COLO829 (cell line): ENCODE measurements around the gene TPST2.
"Not testable (repeated sequence)": the region's sequence is repeated elsewhere in the genome, so short reads cannot be mapped to it uniquely, and the experiment has no call there.

ENCODE experiments used
- DNase-seq: peaks from one replicate; pipeline ENCODE4 v3.0.0; 2012; ENCODE audit warnings: low spot score

Gene TPST2

DNA sequence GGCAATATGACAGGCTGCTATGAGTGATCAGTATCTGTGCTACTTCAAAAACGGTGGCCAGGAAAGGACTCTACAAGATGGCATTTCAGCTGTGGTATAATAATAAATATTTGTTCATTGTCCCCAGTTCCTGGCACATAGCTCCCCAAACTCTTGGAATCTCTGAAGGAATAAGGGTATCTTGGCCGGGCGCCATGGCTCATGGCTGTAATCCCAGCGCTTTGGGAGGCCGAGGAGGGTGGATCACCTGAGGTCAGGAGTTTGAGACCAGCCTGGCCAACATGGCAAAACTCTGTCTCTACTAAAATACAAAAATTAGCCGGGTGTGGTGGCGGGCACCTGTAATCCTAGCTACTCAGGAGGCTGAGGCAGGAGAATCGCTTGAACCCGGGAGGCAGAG is 61.4 kb downstream of the TPST2 start:
- not testable (repeated sequence) for DNase-seq

DNA sequence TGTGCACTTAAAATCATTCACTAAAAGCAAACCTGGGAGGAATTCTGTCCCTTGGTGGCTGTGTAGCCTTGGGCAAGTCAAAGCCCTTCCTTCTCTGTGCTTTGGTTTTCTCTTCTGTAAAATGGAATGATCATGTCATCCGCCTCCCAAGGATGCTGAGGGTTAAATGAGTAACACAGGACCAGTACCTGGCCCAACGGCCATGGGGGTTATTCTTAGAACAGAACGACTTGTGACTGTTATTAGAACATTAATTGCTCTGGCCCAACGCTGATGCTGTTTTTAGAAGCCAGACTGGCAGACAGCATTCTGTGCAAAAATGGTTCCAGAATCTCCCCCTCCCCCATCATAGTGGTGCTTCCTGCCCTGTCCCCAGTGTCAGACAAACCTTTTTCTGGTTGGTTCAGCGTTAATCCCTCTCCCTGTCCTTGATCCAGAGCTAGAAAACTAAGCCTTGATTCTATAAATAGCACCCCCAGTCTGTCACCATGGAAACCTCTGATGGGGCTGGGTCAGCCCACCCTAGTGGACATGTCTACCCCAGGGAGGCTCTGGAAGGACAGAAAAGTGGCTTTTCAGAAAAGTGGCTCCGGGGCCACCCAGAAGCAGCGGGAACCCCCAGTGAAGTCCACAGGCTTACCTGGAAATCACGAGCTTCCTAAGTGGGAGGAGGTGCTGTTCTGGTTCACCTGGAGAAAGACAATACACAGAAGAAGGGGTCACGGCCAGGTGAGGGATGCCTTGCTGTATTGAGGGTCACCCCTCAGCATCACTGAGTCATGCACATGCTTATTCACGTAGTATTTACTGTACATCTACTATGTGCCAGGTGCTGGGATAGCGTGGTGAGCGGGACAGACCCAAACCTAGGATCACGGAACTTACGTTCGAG is 62.1 kb downstream of the TPST2 start:
- no peak for DNase-seq

DNA sequence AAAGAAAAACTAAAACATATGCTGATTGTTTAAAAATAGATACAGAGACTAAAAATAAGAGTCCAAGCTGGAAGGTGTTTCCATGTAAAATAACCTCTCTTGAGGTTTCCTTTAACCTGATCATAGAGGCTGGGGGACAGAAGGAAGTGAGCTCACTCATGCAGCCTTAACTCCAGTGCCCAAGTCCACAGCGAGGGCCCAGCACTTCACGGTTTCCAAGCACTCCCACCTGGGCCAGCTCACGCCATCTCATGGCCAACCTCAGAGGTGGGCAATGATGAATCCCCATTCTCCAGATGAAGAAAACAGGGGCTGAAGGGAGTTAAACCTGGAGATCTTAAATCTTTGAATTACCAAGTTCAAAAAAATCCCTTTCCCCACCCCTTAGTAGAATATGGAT is 62.8 kb downstream of the TPST2 start:
- DNase-seq: no peak

DNA sequence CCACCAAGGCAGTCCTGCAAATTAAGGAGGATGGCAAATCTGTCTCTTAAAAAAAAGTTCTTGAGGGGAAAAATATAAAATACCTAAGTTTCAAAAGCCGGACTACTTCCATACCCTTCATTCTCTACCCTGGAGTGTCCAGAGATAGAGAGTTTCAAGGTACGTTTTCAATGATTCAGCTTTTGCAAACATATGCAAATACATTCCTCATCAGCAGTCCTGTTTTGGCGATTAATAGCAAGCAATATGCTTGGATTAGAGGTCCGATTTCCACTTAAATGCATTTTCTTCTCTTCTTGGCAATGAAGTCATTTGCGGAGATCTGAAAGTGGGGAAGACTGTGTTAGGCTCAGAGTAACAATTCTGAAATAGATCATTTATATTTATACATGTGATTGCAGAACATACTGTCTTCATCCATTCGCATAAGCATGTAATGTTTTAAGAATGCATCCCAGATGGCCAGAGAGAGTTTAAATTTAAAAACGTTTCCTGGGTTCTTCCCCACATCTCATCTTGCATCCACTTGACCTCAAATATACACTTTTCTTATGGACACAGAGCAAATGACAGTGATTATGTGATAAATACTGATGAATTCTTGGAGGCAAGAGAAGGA is 63.9 kb downstream of the TPST2 start:
- DNase-seq: no peak

DNA sequence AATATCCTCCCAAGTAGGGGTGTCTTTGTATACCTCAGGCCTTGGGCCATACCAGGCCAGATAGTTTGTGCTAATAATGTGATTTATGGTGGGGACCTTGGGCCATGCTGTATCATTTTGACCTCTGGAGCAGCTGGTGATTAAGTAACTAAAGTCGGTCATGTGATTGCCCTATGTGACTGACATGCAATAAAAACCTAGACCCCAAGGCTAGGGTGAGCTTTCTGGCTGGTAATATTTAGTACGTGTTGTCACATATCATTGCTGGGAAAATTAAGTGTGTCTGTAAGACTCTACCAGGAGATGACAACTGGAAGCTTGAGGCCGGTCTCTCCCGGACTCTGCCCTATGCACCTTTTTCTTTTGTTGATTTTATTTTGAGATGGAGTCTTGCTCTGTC is 65.1 kb downstream of the TPST2 start:
- no peak for DNase-seq

DNA sequence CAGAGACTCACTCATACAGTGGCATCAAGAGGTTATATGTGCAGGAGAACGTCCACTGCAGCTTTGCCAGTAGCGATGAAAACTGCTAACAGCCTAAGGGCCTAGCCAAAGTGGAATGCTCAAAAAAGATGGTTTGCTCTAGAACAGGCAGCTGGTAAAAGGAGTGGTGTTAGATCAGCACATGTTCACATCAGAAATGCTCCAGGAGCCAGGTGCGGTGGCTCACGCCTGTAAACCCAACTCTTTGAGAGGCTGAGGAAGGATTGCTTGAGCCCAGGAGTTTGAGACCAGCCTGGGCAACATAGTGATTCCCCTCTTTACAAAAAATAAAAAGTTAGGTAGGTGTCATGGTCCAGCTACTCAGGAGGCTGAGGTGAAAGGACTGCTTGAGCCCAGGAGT is 67.3 kb downstream of the TPST2 start:
- DNase-seq: no peak

DNA sequence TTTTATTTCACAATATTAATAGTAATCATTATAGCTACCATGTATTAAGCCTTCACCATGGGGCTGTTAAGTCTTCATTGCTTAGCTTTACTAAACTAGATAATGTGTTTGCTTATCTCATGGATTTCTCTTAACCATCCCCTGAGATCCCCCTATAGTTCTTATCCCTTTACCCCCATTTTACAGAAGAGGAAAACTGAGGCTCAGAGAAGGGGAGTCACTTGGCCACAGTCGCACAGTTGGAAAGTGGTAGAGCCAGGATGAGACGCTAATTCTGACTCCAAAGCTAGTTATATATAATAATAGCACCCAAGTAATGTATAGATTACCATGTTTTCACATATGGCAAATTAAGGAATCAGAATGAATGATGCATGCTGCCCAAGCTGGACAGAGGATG is 67.9 kb downstream of the TPST2 start:
- DNase-seq: no peak

DNA sequence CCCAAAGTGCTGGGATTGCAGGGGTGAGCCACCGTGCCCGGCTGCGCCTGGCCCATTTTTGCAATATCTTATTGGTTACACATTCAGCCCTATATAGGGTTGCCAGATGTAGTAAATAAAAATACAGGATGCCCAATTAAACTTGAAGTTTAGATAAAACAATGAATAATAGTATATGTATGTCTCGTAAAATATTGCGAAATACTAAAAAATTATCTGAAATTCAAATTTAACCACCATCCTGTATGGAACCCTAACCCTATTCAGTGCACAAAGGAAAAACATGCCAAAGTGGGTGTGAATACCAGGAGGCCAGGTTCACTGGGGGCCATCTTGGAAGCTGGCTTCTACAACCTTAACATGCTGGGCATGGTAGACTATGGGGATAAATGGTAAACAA is 72.5 kb downstream of the TPST2 start:
- DNase-seq: no peak

DNA sequence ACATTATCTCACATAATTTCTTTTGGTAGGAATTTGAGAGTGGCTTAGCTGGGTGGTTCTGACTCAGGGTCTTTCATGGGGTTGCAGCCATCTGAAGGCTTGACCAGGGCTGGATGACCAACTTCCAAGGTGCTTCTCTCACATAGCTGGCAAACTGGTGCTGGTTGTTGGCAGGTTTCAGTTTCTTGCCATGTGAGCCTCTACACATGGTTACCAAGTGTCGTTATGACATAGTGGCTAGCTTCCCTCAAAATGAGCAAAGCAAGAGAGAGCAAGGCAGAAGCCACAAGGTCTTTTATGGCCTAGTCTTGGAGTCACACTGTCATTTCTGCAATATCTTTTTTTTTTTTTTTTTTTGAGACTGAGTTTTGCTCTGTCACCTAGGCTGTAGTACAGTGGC is 73.4 kb downstream of the TPST2 start:
- DNase-seq: no peak

DNA sequence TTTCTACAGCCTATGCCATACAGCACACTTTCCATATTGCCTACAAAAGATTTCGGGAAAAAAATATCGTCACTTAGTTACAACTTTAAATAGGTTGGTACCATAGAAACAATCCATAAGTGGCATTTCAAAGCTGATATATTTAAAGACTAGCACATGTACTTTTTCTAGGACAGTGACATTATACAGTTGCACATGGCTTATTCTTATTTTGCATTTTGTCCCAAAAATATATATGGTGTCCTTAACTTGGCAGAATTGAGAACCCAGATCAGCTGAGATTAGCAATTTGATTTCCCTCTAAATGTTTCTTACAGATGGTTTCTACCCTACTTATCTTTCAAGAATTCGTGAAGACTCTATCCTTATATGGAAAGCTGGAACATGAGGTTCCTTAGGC is 74.0 kb downstream of the TPST2 start:
- no peak for DNase-seq

DNA sequence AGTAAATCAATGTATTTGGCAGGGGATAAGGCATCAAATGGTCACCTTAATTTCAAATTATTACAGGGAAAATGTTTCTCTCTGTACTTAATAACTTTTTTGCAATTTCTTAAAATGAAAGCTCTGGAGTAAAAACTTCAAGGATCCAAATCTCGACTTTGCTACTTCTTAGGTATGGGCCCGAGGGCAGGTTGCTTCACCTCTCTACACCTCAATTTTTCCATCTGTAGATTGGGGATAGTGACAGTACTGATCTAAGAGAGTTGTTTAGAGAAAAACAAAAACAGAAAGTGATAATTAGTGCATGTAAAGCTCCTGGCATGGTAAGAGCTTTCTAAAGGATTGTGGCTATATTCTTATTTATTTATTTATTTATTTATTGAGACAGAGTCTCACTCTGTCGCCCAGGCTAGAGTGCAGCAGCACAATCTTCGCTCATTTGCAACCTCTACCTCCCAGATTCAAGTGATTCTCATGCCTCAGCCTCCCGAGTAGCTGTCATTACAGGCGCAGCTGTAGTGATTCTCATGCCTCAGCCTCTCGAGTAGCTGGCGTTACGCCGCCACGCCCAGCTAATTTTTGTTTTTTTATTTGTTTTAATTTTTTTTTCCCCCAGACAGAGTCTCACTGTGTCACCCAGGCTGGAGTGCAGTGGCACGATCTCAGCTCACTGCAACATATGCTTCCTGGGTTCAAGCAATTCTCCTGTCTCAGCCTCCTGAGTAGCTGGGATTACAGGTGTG is 75.3 kb downstream of the TPST2 start:
- DNase-seq: no peak

DNA sequence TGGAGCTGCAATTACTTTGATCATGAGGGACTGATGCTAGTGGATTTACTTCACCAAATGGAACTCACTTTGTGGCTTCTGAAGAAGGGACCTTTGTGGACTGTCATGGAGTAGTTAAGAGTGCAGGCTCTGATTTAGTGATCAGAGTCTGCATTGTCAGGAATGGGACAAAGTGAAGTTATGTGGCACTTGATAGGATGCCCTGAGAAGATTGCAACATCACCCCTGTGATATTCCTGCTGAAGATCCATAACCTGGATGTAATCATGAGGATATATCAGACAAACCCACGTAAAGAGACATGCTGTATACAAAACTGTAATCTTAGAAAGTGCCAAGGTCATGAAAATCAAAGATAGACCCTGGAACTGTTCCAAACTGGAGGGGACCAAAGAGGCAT is 76.1 kb downstream of the TPST2 start:
- no peak for DNase-seq

DNA sequence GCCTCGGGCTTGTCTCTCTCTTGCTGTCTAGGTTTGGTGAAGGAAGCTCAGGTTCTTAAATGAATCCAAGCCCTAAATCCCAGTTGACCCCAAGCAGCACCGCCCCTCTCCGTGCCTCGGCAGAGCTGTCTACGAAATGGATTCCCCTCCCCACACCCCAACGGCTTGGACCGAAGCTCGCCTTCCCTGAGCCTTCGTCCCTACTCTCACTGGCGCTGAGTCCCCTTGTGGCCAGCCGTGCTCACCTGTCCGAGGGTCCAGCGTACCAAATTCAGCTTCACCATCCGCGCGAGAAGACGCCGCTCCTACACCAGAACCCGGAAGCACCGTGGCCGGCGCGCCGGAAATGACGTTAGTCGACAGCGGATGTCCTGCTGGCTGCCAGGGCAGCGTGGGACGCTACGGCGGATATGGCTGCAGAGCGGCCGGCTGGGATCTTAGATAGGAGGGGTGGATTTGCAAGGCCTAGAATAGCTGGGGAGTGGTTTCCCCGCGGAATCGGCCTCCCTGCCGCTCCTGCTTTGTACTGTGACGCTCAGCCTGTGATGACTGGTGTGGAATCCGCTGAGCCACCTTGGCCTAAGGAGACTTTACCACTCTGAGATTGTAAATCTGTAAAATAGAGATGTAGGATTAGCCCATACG is 77.7 kb downstream of the TPST2 start, which contains the start of gene TFIP11:
Gene TFIP11 (minus strand): TSS at position 325 of the 645 bp plus-strand sequence. CDS start 2,201 bp downstream, outside the sequence.
- DNase-seq: peak; percentile 97

DNA sequence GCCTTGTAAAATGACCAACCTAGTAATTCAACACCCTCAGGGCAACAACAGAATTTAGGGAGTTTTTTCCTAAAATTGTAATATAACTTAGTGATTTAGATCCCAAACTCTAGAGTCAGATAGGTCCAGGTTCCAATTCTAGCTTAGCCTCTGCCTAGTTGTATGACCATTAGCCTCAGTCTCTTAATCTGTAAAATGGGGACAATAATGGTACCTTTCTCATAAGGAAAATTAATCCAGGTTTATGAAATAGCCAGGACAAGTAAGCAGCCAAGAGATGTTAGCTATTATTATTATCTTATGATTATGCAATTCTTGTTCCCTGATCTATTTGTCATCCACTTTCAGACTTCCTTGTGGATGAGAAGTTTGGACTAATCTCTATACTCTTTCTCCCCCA is 81.8 kb downstream of the TPST2 start:
- DNase-seq: no peak

DNA sequence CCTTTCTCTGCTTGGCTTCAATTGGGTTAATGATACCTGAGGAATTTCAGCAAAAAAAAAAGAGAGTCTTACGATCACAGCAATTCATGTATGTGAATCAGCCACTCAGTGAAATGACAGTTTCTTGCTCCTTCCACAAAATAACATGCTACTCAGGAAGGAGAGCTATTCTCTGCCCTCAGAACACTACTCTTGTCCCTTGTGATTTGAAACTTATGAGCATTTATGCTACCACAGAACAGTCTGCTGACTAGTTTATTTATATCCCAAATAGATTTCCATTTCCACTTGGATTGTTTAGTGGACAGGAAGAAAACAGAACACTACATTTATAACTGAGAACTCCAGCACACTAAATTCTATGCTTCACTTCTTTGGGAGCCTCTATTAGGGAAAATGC is 86.2 kb downstream of the TPST2 start:
- no peak for DNase-seq

DNA sequence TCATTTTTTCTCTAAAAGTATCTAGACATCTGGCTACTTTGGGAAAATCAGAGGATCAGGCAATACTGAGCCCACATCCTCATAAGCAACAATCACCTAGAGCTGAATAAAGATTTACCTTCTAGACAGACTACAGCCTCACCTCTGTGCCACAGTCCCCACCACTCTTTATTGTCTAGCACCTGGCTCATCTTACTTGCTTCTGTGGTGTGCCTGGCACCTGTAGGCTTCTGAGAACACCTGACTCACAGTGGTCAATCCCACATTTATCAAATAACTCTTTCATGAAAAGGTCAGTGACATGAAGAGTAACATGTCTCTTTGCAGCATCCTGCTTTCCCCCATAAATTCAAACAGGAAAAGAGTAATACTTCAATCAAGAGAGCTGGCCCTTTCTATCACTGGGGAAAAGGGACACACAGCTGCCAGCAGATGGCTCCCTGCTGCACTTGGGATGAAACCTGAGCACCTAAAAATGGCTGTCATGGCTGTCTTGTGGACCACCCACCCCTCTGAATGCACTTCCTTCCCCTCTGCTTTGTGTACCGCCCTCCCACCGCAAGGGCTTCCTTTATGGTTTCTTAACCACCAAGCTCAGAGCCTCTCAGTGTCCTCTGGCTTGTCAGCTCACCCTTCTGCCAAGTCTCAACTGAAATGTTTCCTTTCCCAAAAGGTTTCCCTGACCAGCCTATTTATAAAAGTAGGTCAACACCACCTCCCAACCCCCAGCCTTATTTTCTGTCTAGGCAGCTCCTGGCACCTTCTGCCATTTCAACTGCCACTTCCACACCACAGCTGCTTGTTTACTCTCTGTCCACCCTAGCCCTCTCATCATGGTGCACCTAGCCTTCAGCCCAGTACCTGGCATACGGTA is 87.0 kb downstream of the TPST2 start:
- no peak for DNase-seq

DNA sequence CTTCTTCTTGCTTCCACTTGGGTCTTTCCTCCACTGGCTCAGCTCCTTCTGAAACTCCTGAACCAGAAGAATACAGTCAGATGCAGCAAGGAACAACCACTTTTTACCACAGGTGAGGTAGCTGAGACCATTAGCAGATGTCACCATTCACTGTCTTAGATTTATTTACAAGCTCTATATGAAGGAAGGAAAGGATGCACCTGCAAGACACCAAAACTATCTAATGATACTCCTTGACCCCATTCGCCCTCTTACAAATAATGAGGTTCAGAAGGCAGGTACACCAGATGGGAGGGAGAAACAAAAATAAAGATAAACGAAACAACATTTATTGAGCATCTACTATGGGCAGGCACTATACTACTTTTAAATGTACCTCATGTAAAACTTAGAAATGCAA is 87.9 kb downstream of the TPST2 start:
- DNase-seq: no peak

DNA sequence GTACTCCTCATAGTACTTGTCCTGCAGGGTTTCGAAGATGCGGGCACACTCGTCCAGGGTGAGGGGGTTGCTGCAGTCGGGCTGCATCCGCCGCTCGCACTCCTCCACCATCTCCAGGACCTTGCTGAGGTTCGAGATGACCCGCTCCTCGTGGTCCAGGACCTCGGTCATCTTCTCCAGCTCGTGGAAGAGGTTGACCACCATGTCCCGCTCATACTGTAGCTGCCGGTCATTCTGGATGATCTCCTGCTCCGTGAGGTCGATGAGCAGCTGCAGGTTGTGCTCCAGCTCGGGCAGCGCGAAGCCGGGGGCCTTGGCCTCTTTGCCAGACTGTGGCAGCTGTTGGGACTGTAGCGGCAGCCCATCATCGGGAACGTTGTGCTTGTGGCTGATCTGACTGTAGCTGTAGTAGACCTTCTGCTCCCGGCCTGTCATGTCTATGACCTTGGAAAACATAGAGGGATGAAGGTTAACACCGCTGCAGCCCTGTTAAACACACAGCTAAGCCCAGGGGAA is 90.7 kb downstream of the TPST2 start:
- DNase-seq: no peak

DNA sequence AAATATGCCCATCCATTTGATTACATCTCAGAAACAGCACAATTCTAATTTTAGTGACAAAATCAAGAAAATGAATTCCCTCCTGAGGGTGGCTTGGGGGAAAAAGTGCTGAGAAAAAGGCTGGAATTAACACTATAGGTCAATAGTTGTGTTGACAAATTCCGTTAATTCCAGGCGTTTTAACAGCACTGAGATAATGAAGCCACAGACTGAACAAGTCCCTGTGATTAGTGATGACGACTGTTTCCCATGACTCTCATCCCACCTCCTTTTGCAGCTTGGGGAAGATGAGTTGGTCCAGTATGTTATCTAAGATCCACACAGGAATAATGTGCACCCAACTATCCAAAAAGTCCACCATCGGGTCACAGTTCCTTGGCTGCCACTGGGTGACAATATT is 93.5 kb downstream of the TPST2 start:
- no peak for DNase-seq

DNA sequence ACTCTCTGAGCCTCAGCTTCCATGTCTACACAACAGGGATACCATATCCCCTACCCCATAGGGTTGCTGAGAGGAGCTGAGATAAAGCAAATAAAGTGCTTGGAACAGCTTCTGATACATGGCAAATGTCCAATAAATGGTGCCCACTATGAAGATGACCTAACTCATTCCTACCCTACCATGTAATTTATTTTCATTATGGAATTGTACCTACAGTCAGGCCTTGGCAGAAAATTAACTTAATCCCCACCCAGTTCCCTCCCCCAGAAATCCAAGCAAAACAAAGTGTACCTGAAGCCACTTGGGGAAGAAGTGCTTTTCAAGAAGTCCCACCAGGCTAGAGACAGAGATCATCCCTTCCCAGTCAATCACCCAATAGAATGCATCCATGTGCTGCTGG is 95.4 kb downstream of the TPST2 start:
- no peak for DNase-seq

DNA sequence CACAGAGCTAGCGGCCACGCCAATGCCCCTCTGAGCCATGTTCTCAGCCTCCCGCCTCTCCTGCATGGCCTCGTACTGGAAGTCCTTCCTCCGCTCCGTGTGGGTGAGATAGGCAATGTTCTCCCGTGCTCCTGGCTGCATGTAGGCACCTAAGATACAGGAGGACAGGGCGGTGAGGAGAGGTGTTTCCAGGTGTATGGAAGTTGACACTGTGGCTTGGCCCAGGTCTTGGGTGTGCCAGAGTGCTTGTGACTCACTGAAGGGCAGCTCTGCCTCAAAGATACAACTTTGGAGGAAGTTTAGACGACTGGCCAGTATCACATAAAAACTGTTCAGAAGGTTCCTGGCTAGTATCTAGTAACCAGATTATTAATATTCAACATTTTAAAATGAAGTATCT is 97.7 kb downstream of the TPST2 start:
- no peak for DNase-seq
